GM18907 (cell line): ENCODE measurements around the gene ARHGAP45.

ENCODE experiments used
- ATAC-seq: cut with Tn5 transposase; IDR thresholded peaks from one replicate; pipeline ENCODE4 v1.9.1; 2021; ENCODE audit warnings: mild to moderate bottlenecking, moderate library complexity; ENCODE audit not compliant: unreplicated experiment

The ARHGAP45 gene

DNA sequence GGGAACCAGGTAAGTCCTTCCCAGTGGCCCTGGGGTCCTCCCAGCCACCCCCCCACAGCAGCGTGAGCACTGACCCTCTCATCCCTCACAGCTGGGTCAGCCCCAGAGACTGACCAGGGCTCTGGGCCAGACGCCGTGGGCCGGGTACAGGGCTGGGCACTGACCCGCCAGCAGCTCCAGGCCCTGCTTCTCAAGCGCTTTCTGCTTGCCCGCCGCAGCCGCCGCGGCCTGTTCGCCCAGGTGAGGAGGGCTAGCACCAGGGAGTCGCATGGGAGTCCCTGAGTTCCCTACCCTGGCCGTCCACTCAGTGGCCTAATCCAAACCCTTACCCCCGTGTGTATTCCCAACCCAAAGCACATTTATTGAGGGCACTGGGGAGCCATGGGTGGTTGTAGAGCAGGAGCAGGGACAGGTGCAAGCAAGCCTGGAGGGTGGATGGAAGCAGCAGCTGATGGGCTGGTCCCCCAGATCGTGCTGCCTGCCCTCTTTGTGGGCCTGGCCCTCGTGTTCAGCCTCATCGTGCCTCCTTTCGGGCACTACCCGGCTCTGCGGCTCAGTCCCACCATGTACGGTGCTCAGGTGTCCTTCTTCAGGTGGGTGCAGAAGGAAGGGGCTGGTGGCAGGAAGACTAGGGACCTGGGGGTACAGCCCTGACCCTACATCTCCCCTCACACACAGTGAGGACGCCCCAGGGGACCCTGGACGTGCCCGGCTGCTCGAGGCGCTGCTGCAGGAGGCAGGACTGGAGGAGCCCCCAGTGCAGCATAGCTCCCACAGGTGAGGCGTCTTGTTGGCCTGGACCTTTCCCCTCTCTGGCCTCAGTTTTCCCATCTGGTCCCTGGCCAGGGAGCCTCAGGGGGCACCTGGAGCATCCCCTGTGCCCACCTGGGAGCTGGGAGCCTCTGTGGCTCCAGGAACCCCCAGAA lies 12.6 kb upstream of the ARHGAP45 start:
- ATAC-seq = no peak

DNA sequence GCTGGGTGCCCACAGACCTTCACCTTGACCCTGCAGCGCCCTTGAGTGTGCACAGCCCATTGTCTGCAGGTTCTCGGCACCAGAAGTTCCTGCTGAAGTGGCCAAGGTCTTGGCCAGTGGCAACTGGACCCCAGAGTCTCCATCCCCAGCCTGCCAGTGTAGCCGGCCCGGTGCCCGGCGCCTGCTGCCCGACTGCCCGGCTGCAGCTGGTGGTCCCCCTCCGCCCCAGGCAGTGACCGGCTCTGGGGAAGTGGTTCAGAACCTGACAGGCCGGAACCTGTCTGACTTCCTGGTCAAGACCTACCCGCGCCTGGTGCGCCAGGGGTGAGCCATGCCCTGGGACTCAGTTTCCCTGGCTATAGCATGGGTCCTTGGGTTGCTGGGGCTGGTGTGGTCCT lies 11.9 kb upstream of the ARHGAP45 start:
- no peak for ATAC-seq

DNA sequence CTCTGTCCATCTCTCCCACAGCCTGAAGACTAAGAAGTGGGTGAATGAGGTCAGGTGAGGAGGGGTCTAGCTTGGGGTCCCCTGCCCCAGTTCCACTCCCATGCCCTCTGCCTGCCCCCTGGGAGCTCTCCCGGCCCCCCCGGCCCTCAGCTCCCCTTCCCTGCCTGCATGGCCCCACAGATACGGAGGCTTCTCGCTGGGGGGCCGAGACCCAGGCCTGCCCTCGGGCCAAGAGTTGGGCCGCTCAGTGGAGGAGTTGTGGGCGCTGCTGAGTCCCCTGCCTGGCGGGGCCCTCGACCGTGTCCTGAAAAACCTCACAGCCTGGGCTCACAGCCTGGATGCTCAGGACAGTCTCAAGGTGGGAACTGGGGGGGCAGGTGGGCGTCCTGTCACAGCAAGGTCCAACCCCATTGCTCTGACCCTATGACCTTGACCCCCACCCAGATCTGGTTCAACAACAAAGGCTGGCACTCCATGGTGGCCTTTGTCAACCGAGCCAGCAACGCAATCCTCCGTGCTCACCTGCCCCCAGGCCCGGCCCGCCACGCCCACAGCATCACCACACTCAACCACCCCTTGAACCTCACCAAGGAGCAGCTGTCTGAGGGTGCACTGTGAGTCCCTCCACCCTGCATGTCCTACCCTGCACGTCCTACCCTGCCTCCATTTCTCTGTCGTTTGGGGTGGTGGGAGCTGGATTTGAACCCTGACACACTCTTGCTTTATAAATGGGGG lies 10.9 kb upstream of the ARHGAP45 start:
- ATAC-seq = no peak

DNA sequence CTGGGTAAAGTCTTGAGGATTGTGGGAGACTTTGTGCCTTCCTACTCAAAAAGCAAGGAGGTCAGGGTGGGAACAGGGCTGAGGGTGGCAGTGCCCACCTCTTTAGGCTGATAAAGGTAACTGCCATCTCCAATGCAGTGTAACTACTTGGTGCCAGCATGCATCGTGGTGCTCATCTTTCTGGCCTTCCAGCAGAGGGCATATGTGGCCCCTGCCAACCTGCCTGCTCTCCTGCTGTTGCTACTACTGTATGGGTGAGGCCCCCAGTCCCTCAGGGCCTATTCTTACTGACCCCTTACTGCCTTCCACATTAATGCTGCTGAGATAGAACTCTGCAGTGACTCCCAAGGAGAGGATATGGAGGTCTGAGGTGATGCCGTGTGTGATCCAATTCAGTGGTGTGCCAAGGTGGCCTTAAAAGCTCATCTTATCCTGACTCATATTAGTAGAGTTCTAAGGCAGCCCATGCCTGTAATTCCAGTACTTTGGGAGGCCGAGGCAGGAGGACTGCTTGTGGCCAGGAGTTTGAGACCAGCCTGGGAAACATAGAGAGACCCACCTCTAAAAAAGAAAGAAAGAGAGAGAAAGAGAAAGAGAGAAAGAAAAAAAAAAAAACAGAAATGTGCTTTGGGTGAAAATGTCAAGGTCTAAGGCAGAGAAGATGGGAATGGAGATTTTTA lies 9.7 kb upstream of the ARHGAP45 start:
- ATAC-seq = no peak

DNA sequence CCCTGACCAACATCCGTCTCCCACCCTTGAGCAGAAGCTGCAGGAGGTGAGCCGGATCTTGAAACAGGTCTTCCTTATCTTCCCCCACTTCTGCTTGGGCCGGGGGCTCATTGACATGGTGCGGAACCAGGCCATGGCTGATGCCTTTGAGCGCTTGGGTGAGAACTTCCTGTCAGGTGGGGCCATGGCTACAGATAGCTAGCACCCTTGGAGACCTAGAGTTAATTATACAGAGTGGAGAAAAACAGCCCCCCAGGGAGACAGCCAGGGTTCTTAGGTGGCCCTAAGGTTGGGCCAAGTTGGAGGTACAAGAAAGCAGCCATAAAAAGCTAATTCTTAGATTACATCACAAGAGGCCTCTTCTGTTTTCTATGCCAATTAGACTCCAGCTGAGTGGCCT lies 8.9 kb upstream of the ARHGAP45 start:
- no peak for ATAC-seq

DNA sequence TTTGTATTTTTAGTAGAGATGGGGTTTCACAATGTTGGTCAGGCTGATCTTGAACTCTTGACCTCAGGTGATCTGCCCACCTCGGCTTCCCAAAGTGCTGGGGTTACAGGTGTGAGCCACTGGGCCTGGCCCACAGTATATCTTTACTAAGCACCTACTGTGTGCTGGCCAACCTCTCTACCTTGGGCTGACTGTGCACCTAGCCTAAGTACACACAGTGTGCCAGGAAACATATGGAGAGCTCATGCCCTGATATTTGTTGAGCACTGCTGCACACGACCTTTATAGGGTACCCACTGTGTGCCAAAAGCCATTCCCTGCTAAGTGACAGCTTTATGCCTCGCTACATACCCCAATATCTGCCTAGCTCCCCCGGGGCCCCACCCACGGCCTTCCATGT lies 6.3 kb upstream of the ARHGAP45 start:
- no peak for ATAC-seq

DNA sequence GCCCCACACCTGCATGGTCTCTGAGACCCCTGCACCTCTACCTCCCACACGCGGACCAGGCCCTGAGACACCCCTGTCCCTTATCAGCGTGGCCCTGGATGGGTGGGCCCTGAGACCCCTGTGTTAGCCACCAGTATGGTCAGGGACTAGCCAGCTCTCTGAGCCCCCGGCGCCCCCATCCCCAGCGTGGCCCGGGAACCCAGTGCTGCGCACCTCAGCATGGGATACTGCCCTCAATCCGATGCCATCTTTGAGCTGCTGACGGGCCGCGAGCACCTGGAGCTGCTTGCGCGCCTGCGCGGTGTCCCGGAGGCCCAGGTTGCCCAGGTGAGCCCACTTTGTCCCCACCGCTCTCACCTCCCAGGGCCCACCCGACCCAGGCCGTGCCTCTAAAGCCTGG lies 5.0 kb upstream of the ARHGAP45 start:
- ATAC-seq = no peak

DNA sequence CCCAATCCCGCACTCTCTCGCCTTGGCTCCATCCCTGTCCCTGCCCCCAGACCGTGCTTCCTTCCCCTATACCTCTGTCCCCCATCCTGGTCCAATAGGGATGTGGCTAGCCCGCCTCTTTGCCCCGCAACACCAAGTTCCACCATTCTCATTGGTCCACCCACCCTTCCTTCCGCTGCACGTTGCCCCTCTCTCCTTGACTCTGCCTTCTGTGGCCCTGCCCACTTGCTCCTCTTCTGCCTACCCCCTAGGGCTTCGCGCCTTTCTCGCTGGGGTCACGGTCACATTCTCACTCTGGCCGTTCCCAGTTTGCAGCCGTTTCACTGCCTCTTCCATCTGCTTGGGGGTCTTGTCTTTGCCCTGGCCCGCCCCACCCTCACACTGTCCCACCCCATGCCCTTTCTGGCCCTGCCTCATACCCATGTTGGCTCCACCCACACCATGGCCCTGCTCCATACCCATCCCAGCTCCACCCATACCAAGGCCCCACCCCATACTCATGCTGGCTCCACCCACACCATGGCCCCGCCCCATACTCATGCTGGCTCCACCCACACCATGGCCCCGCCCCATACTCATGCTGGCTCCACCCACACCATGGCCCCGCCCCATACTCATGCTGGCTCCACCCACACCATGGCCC lies 4.5 kb upstream of the ARHGAP45 start:
- no peak for ATAC-seq

DNA sequence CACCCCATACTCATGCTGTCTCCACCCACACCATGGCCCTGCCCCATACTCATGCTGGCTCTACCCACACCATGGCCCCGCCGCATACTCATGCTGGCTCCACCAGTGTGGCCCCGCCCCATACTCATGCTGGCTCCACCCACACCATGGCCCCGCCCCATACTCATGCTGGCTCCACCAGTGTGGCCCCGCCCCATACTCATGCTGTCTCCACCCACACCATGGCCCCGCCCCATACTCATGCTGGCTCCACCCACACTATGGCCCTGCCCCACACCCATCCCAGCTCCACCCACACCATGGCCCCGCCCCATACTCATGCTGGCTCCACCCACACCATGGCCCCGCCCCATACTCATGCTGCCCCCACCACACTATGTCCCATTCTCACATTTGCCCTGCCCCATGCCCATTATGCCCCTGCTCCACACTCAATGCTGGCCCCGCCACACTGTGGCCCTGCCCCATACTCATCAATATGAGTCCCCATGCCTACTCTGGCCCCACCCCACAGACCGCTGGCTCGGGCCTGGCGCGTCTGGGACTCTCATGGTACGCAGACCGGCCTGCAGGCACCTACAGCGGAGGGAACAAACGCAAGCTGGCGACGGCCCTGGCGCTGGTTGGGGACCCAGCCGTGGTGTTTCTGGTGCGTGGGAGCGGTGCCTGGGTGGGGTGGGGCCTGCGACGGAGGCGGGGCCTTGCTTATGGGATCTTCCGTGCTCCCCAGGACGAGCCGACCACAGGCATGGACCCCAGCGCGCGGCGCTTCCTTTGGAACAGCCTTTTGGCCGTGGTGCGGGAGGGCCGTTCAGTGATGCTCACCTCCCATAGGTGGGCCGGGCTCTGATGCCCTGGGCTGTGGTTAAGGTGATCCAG lies 3.7 kb upstream of the ARHGAP45 start:
- no peak for ATAC-seq

DNA sequence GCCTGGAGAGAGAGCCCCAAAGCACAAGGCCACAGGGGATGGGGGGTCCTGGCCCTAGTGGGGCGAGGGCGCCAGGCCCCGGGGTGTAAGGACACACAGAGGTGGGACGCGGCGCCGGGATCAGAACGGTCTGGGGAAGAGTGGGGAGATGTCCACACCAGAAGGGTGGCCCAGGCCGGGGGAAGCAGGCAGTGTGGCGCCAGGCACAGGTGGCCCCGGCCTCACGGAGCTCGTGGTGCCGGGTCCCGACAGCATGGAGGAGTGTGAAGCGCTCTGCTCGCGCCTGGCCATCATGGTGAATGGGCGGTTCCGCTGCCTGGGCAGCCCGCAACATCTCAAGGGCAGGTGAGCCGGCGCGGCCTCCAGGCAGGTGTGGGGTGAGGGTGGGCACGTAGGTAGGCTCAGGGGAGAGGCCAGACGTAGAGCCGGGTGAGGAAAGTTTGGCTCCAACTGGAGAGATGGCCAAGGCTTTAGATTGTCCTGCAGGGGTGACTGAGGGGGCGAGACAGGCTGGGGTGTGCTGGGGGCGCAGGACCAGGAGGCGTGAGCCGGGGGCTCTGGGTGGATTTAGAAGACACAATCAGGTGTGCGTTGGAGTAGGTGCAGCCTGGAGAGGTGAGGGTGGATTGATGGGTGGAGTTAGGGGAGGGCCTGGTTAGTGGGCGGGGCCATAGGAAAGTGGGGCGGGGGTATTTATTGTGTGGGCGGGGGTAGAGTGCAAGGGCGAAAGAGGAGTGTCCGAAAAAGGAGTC lies 2.9 kb upstream of the ARHGAP45 start:
- ATAC-seq = no peak

DNA sequence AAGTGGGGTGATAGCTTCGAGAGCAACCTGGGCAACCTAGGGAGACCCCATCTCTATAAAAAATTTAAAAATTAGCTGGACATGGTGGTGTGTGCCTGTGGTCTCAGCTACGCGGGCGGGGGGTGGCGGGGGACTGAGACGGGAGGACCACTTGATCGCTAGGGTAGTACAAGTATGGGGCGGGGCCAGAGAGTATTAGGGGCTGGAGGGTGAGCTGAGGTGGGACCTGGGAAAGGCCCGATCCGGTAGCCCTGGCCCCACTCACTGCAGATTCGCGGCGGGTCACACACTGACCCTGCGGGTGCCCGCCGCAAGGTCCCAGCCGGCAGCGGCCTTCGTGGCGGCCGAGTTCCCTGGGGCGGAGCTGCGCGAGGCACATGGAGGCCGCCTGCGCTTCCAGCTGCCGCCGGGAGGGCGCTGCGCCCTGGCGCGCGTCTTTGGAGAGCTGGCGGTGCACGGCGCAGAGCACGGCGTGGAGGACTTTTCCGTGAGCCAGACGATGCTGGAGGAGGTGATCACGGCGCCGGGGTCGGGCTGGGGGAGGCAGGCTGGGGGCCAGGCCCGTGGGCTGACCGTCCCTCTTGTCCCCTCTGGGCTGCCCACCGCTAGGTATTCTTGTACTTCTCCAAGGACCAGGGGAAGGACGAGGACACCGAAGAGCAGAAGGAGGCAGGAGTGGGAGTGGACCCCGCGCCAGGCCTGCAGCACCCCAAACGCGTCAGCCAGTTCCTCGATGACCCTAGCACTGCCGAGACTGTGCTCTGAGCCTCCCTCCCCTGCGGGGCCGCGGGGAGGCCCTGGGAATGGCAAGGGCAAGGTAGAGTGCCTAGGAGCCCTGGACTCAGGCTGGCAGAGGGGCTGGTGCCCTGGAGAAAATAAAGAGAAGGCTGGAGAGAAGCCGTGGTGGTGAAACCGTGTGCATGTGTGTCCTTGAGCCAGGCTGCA lies 2.0 kb upstream of the ARHGAP45 start:
- ATAC-seq = no peak

DNA sequence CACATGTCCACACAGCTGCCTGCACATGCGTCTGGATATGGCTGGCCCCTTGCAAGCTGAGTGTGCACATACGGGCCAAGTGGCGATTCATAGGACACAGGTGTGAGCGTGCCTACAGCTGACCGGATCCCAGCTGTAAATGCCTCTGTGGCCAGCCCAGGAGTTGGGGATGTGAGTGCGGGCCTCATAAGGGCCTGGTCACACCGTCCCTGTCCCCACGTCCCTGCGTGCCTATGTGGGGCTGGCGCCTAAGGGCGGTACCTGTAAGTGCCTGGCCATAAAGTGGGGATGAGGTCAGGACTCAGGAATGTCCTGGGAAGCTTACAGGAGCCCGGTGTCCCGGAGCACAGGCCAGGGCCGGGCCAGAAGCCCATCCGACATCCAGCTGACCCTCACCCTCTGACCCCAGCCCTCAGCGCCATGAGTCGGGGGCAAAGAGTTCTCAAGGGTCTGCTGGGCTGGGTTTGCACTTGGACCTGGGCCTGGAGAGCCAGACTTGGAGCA lies 1.3 kb upstream of the ARHGAP45 start:
- ATAC-seq = no peak

DNA sequence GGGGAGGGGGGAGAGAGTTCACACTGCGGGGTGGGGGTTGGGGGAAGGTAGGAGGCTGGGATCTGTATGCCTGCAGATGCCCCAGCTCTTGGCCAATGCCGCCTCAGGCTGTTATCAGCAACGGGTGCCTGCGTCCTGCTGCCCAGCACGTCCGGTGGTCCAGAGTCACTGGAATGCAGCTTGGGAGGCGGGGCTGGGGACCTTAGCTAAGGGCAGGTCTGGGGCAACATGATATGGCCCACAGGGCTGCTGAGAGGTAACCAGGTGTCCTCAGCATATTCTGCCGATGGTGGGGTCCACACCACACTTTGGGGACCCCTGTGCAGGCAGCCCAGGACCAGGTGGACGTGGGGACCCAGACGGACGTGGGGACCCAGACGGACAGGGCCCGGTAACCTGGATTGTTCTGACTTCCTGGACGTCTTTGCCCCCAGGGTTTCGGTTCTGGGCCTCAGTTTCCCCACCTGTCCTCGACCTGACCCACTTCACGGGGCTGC lies 668 bp upstream of the ARHGAP45 start:
- no peak for ATAC-seq

DNA sequence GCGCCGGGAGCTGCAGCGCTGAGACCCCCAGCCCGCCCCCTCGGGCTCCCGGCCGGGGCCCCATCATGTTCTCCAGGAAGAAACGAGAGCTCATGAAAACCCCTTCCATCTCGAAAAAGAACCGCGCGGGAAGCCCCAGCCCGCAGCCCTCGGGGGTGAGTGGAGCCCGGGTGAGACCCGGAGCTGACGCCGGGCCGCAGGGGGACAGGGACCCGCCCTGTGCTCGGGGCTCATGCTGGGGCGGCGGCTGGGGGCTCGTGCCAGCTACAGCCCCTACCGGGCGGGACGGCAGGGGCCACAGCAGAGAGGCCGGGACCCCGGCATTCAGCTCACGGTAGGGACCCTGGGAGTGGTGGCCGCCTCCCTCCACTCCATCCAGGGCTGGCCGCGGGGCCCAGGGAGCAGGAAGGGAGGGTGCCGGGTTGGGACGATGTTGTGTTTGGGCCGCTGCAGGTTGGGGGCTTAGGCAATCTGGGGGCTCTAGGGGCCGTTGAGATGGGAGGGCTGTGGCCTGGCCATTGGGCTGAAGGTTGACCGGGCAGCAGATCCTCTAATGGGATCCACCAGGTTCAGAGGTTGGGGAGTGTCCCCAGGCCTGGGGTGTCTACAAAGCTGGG lies 482 bp downstream of the ARHGAP45 start:
- peak; percentile 18 for ATAC-seq

DNA sequence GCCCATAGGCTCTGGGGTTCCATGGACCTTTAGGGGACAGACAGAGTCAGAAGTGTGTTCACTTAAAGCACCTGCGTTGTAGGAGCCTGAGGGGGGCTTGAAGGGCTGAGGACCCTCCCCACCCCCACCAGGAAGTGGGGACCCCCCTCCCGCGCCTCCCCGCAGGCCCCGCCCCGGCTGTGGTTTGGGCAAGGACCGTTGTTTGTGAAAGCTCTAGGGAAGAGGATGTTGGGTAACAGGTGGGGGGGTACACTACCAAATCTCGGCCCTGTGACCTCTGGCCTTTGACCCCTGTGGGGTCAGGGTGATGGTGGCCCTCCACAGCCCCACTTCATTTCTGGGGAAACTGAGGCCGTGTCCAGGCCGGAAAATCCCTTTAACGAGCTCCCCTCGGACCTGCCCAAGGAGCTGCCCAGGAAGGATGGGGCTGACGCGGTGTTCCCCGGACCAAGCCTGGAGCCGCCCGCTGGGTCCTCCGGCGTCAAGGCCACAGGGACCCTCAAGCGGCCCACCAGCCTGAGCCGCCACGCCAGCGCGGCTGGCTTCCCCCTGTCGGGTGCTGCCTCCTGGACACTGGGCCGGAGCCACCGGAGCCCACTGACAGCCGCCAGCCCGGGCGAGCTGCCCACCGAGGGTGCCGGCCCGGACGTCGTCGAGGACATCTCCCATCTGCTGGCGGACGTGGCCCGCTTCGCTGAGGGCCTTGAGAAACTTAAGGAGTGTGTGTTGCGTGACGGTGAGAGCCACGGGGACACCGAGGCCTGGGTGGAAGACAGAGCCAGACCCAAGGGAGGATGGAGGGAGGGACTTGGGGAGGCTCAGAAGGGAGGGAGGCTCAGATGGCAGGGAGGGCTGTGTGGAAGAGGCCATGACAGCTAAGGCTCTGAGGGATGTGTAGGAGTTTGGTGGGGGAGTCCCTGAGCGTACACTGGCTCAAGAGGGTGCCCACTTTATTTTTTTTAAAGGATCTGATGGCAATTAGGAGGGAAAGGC lies 1.3 kb downstream of the ARHGAP45 start:
- no peak for ATAC-seq

DNA sequence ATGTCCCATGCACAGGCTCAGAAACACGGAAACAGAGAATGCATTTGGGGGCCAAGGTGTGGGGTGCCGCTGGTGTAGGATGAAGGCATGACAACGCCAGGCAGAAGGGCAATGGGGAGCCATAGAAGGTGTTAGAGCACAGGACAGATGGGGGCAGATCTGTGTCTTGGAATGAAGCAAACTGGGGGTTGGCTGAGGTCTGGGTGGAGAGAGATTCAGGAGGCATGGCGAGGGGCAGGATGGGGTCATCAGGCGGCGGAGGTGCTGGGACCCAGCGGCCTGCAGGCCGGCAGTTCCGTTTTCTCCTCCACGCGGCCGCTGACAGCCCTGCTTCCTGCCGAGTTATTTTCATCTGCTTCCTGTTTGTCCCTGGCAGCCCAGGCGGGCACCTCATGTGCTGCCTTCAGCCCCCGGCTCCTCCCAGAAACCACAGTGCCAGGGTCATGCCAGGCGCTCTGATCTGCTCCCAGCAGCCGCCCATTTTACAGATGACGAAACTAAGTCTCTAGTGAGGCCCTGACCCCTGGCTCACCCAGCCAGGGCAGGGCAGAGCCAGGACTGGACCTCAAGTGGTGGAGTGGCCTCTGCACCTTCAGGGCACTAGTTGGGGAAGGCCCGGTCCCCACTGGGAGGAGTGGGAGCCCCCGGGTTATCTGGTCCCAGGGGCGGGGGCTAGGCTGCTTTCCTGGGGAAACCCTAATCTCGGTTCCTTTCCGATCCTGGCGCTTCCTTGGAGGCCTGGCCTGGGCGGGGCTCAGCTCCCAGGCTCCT lies 2.2 kb downstream of the ARHGAP45 start:
- no peak for ATAC-seq
